ENCODE results near the gene C3.
A peak's percentile ranks its signal among the peaks of the same experiment; 100 is the strongest.

The C3 gene

GRCh38 chr19:6735181-6735911 lies 14.9 kb upstream of the C3 start:
- no peak for DNase-seq (ENCODE audit: low read depth)
- TF ChIP-seq CTCF (IDR thresholded peaks at IDR 0.05; ENCODE audit: control insufficient read depth, insufficient read depth, low read depth, low read length, missing control alignments) = no peak
- no peak overlapping the region for H3K4me3 ChIP-seq (ENCODE audit: control insufficient read depth, low read depth, low read length)

DNA sequence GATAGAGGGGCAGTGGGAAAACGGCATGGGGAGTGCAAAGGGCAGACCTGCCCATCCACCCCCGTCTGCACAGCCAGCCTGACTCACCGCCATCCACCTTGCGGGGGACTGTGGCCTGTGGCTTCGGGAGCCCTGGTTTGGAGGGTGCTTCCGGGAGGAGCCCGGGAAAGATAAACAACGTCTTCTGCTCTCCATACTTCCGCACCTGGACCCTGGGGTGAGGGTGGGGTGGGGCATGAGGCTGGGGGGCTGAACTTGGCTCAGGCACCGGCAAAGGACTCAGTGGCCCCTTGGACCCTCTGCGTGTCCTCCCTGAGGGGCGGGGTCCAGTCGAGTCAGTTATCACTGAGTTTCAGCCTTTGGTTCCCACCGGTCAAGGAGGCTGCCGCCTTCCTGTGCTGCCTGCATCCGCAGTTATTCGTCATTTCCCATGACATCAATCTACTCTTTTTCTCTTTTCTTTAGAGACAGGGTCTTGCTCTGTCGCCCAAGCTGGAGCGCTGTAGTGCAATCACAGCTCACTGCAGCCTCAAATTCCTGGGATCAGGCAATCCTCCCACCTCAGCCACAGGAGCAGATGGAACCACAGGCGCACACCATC lies 13.7 kb upstream of the C3 start:
- TF ChIP-seq CTCF (IDR thresholded peaks at IDR 0.05; ENCODE audit: control insufficient read depth, insufficient read depth, low read depth, low read length, missing control alignments) = no peak
- DNase-seq (ENCODE audit: low read depth) = no peak
- no peak overlapping the region for H3K4me3 ChIP-seq (ENCODE audit: control insufficient read depth, low read depth, low read length)

DNA sequence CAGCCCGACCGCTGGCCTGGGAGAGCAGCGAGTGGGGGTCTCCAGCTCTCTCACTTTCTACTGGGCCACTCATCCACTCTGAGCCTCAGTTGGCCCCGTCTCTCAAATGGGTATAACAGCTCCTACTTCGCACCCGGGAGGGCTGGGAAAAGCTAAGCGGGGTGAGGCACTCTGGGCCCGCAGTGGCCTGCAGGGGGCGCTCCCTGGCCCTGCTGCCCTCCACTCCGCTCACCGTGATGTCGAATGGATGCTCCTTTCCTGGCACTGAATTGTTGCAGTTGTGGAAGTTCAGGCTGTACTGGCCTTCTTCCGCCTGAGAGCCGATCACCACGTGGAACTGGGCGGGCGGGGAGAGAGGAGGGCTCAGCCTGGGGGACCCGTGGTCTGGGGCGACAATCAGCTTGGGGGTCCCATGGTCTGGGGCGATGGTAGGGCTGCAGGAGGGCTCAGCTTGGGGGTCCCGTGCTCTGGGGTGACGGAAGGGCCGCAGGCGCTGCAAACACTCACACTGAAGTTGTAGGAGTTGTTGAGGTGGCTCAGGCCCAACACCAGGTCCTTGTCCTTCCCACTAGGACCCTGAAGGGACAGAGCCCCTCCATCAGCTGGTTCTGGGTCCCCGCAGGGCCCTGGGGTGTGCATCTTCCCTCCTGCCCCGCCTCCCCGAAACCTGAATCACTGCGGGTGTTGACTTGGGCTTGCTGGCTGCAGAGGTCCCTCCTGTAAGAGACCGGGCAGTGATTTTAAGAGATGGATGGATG lies 13.1 kb upstream of the C3 start:
- no peak overlapping the region for H3K4me3 ChIP-seq (ENCODE audit: control insufficient read depth, low read depth, low read length)
- DNase-seq (ENCODE audit: low read depth) = no peak
- peak; percentile 26 for TF ChIP-seq CTCF (IDR thresholded peaks at IDR 0.05; ENCODE audit: control insufficient read depth, insufficient read depth, low read depth, low read length, missing control alignments)

DNA sequence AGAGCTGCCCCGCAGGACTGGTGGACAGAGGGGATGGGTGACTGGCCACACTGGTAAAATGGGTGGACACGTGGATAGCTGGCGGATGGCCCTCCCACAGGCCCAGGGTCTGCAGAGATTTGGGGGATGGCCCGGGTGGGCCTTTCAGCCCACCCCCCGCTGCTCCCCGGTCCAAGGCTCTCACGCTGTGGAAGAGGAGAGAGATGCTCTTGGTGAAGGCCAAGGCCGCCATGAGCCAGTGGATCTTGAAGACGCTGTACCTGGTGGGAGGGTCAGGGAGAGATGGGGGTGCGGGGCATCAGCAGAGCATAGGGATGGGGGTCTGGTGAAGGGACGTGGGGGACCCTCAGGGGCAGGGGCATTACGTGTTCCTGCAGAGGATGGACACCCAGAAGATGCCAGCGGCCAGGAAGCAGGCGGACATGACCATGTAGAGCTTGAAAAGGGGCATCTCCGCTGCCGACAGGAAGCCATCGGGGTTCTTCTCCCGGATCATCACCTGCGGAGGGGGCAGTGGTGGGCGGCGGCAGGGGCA lies 12.4 kb upstream of the C3 start:
- no peak overlapping the region for H3K4me3 ChIP-seq (ENCODE audit: control insufficient read depth, low read depth, low read length)
- TF ChIP-seq CTCF (IDR thresholded peaks at IDR 0.05; ENCODE audit: control insufficient read depth, insufficient read depth, low read depth, low read length, missing control alignments) = no peak
- DNase-seq (ENCODE audit: low read depth) = no peak

DNA sequence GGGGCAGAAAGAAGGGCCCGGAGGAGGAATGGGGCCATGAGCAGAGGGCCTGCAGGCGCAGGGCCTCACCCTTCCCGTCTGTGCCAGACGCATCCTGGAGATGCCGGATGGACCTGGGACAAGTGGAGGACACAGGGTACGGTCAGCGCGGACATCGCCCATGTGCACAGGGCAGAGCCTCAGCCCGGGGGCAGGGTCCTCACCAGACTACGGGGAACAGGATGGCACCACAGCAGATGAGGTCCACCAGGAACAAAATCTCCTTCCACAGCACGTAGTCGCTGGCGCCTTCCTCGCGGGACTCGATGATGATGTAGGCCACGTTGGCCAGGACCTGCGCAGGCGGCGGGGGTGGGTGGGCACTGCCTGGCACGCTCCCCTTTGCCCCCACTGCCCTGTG lies 11.4 kb upstream of the C3 start:
- H3K4me3 ChIP-seq (ENCODE audit: control insufficient read depth, low read depth, low read length) = no peak overlapping the region
- no peak for DNase-seq (ENCODE audit: low read depth)
- TF ChIP-seq CTCF (IDR thresholded peaks at IDR 0.05; ENCODE audit: control insufficient read depth, insufficient read depth, low read depth, low read length, missing control alignments) = no peak

DNA sequence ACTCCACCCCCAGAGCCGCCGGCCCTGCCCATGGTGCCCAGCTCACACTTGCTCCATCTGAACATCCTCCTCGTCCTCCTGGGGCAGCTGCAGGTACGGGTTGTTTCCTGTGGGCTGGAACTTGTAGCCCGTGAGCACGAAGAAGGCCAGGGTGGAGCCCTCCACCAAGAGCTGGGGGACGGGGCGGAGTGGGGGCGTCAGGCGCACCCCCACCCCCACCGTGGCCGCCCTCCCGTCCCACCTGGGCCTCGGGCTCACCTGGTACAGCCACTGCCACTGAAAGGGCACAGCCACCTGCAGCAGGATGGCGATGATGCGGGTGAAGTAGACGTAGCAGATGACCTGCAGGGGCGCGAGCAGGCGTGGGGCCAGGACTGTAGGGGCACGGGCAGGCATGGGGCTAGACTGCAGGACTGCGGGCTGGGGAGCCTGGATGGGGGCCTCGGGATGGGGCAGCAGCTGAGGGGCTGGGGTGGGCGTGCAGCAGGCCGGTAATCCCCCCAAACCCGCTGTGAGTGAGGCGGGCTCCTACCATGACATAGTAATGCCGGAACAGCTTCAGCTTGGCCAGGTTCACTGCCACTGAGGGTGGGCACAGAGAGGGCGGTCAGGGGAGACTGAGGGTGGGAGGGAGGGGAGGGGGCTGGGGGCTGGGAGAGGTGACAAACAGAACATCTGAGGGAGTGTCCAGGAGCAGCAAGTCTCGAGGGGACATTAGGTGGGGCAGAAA lies 10.7 kb upstream of the C3 start:
- TF ChIP-seq CTCF (IDR thresholded peaks at IDR 0.05; ENCODE audit: control insufficient read depth, insufficient read depth, low read depth, low read length, missing control alignments) = no peak
- no peak overlapping the region for H3K4me3 ChIP-seq (ENCODE audit: control insufficient read depth, low read depth, low read length)
- DNase-seq (ENCODE audit: low read depth) = no peak
